Fibroblast of villous mesenchyme (primary cell): ENCODE results near the gene NUDT6. TPM values are rescaled to one million over a fixed set of nuclear protein-coding genes. Genes with fewer than 3 reads are reported as not detected.

ENCODE experiments used
- DNase-seq: peaks from one replicate; pipeline ENCODE4 v3.0.0-alpha.2; 2010; ENCODE audit warnings: low read depth
- H3K4me3 ChIP-seq: 2 replicates; pipeline ENCODE4 v1.5.1; 2011; ENCODE audit warnings: low read depth, mild to moderate bottlenecking, low read length
- total RNA-seq: library from RNA; depleted of rRNA; stranded (reverse); fragments of >200 nt; gene quantifications from 2 replicates; pipeline ENCODE4 v1.2.3, GENCODE V29; 2012
- TF ChIP-seq, protein P1 (sequence below): IDR thresholded peaks from 2 replicates; pipeline ENCODE4 v1.5.1; 2012; ENCODE audit warnings: low read depth, mild to moderate bottlenecking, low read length; ENCODE audit not compliant: insufficient read depth

NUDT6 gene
- total RNA-seq, 1 donor: 3.9 TPM

DNA sequence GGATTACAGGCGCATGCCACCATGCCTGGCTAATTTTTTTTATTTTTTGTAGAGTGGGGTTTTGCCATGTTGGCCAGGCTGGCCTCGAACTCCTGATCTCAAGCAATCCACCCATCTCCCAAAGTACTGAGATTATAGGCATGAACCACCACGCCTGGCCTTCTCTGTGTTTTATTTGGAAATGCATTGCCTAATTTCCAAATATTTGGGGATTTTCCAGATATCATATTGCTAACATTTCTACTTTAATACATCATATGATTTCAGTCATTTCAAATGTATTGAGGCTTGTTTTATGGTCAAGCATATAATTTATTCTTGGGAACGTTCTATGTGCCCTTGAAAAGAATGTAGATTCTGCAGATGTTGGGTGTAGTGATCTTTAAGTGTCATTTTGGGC is 57.0 kb downstream of the NUDT6 start:
- TF ChIP-seq, protein P1, sequence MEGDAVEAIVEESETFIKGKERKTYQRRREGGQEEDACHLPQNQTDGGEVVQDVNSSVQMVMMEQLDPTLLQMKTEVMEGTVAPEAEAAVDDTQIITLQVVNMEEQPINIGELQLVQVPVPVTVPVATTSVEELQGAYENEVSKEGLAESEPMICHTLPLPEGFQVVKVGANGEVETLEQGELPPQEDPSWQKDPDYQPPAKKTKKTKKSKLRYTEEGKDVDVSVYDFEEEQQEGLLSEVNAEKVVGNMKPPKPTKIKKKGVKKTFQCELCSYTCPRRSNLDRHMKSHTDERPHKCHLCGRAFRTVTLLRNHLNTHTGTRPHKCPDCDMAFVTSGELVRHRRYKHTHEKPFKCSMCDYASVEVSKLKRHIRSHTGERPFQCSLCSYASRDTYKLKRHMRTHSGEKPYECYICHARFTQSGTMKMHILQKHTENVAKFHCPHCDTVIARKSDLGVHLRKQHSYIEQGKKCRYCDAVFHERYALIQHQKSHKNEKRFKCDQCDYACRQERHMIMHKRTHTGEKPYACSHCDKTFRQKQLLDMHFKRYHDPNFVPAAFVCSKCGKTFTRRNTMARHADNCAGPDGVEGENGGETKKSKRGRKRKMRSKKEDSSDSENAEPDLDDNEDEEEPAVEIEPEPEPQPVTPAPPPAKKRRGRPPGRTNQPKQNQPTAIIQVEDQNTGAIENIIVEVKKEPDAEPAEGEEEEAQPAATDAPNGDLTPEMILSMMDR: no peak
- DNase-seq: no peak
- H3K4me3 ChIP-seq: no peak overlapping the region

DNA sequence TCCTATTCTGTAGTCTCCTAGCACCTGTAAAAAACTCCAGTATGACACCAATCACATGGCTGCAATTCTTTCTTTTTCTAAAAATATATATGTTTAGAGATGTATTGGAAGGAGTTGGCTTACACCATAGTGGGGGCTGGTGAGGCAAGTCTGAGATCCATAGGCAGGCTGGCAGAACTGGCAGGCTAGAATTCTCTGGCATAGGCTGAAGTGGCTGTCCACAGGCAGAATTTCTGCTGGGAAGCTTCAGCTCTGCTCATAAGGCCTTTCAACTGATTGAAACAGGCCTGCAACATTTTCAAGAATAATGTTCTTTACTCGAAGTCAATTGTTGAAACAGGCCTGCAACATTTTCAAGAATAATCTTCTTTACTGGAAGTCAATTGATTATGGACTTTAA is 58.8 kb downstream of the NUDT6 start:
- DNase-seq: no peak
- H3K4me3 ChIP-seq: no peak overlapping the region
- TF ChIP-seq, protein P1: no peak

DNA sequence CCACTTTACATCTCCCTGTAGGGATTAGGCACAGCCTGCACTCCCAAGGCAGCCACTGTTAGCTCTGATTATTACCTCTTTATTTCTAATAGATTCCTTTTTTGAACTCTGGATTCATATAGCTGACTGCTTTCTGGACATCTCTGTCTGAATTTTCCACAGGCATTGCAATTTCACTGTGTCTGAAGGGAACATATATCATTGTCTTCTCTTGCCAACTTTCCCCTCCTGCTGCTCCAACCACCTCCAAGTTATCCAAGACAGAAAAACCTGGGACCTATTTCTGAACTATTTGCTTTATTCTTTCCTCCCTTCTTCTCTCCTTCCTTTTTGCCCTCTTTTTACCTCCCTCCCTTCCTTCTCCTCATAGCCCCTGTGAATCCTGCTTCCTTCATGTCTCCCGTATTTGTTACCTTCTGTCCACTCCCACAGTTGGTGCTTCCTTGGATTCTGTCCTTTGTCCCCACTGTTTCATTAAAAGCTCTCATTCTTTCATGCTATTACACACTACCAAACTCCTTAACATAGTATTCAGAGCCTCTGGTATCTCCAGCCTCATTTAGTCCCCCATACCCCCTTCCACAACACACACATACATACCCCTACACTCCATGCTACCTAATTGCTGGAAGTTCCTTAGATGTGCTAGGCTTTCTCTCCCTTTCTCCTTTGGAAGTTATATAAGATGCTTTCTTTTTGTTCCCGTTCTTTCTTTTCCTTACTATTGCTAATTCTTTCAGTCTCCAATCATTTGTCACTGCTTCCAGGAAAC is 61.0 kb downstream of the NUDT6 start:
- H3K4me3 ChIP-seq: no peak overlapping the region
- TF ChIP-seq, protein P1: no peak
- no peak for DNase-seq

DNA sequence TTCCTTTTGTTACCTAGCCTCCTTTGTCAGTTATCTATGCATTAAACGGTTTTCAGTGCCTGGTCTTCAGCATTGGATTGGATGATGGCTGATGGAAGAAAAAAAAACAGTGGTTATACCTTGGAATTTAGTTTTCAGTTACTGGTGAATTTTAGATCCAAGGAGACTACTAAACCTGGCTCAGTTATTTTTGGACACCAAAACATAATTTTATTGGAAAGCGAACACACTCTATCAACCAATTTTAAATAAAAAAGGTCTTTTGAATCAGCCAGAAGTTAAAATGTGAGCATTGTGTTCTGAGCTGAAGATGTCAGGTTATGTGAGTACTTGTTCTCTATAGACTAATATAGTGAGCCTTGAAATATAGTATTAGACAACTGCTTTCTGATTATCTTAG is 63.7 kb downstream of the NUDT6 start:
- TF ChIP-seq, protein P1: no peak
- DNase-seq: no peak
- H3K4me3 ChIP-seq: no peak overlapping the region

DNA sequence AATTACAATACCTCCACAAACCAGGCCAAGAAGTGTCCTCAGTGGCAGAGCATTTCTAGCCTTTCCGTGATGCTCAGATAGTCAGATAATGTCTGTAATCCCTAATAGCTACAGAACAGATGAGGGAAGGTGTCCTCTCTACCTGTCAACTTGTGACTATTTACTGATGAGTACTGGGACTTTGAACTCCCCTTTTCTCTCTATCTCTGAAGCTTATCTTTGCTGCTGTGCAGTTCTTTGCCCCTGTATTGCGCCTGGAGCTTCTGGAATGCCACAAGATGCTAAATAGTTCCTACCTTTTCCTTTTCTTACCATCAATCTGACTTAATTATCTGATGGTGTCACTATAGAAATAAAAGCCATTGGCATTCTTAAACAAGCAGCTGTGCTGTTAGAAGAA is 65.2 kb downstream of the NUDT6 start:
- TF ChIP-seq, protein P1: no peak
- no peak overlapping the region for H3K4me3 ChIP-seq

DNA sequence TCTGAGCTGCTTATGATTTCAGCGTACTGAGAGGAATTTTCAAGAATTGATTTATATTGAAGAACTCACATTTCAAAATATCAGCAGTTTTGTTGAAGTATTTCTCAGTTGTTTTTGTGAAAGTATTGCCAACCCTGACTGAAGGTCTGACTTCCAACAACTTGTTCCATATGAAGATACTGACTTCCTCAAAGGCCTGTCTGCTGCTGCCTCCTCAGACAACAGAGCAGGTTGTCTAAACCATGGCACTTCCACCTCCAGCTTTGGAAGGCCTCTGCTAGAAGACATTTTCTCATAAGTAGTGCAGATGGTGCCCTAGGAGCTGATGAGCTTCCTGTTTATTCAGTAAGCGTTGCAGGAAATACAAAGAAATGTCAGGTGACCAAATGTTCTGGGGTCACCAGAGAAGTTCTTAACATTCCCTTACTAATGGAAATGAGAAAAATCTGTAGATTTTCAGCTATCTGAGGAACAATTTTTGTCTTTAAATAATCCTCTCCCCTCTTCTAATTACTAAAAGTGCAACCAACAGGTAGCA is 67.0 kb downstream of the NUDT6 start:
- no peak for DNase-seq
- TF ChIP-seq, protein P1: no peak
- no peak overlapping the region for H3K4me3 ChIP-seq

More for the DNA sequence above, 65.2 kb downstream of the NUDT6 start:
- no peak for DNase-seq
